Endothelial cell (in vitro differentiated cells): ENCODE results near the gene GPR78. TPM values are rescaled to one million over a fixed set of nuclear protein-coding genes. Genes with fewer than 3 reads are reported as not detected.
A peak's percentile ranks its signal among the peaks of the same experiment; 100 is the strongest.

Experiments
- DNase-seq: peaks from one replicate; pipeline ENCODE4 v3.0.0; 2021; ENCODE audit warnings: low spot score
- H3K27ac Mint-ChIP-seq: one replicate; pipeline ENCODE4 v1.8.0; 2021; ENCODE audit warnings: mixed read lengths, inconsistent platforms; ENCODE audit not compliant: unreplicated experiment
- H3K27me3 Mint-ChIP-seq: one replicate; pipeline ENCODE4 v1.8.0; 2021; ENCODE audit warnings: mild to moderate bottlenecking, moderate library complexity, mixed read lengths, inconsistent platforms; ENCODE audit not compliant: unreplicated experiment
- H3K36me3 Mint-ChIP-seq: one replicate; pipeline ENCODE4 v1.8.0; 2021; ENCODE audit warnings: mild to moderate bottlenecking, low read depth, mixed read lengths, inconsistent platforms; ENCODE audit not compliant: unreplicated experiment
- H3K4me1 Mint-ChIP-seq: one replicate; pipeline ENCODE4 v1.8.0; 2021; ENCODE audit warnings: mild to moderate bottlenecking, mixed read lengths, inconsistent platforms; ENCODE audit not compliant: unreplicated experiment
- H3K4me3 Mint-ChIP-seq: one replicate; pipeline ENCODE4 v1.8.0; 2021; ENCODE audit warnings: mild to moderate bottlenecking, mixed read lengths, inconsistent platforms; ENCODE audit not compliant: unreplicated experiment
- H3K9me3 Mint-ChIP-seq: one replicate; pipeline ENCODE4 v1.8.0; 2021; ENCODE audit warnings: mixed read lengths, inconsistent platforms; ENCODE audit not compliant: unreplicated experiment
- total RNA-seq: library from RNA; stranded (reverse); fragmentation: NEBNext Ultra II Directional; extraction: Animal tissue kit (Norgen Biotek cat#: 25700); gene quantifications from one replicate; pipeline ENCODE4 v1.2.1, GENCODE V29; 2021; ENCODE audit not compliant: unreplicated experiment
- TF ChIP-seq, protein P1 (sequence below): fragments of 200-600 bp; sonication (generic); IDR thresholded peaks from one replicate; pipeline ENCODE4 v1.5.0; 2021; ENCODE audit warnings: antibody characterized with exemption; ENCODE audit not compliant: unreplicated experiment

The GPR78 gene
- total RNA-seq, 1 donor from 2014 or later: not detected

DNA sequence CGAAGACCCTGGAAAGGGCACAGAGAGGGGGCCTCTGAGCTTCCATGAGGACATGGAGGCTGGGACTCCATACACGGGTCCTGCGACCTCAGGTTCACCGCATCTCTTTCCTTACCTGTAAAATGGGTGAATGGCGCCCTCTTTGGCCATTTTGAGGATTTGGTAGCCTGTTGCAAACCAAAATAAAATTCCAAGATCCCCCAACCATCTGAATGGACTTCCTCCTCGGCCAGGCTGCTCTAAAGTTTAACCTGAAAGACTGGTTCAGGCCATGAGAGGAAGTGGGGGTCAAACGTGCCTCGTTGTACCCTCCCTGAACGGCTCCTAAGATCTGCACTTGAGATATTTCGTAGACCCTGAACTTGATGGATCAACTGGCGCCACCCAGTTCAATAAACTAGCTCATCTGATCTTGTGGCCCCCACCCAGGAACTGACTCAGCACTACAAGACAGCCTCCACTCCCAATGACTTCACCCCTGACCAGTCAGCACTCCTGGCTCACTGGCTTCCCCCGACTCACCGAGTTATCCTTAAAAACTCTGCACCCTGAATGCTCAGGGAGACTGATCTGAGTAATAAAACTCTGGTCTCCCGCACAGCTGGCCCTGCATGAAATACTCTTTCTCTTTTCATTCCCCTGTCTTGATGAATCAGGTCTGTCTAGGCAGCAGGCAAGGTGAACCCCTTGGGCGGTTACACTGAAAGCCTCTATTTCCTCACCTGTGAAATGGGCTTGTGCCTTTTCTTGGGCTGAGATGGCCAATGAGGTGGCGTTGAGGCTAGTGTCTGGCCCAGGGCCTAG, 32.9 kb upstream of the GPR78 start:
- TF ChIP-seq, protein P1, sequence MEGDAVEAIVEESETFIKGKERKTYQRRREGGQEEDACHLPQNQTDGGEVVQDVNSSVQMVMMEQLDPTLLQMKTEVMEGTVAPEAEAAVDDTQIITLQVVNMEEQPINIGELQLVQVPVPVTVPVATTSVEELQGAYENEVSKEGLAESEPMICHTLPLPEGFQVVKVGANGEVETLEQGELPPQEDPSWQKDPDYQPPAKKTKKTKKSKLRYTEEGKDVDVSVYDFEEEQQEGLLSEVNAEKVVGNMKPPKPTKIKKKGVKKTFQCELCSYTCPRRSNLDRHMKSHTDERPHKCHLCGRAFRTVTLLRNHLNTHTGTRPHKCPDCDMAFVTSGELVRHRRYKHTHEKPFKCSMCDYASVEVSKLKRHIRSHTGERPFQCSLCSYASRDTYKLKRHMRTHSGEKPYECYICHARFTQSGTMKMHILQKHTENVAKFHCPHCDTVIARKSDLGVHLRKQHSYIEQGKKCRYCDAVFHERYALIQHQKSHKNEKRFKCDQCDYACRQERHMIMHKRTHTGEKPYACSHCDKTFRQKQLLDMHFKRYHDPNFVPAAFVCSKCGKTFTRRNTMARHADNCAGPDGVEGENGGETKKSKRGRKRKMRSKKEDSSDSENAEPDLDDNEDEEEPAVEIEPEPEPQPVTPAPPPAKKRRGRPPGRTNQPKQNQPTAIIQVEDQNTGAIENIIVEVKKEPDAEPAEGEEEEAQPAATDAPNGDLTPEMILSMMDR: peak; percentile 56
- peaks cover 21% of the 10 kb centered on the region for H3K4me1 Mint-ChIP-seq
- H3K27ac Mint-ChIP-seq: no peak overlapping the region
- H3K36me3 Mint-ChIP-seq: peaks cover 4% of the 10 kb centered on the region
- H3K4me3 Mint-ChIP-seq: no peak overlapping the region
- peaks cover 1% of the 10 kb centered on the region for H3K27me3 Mint-ChIP-seq
- H3K9me3 Mint-ChIP-seq: no peaks in the 10 kb centered on the region
- DNase-seq: peak; percentile 39

DNA sequence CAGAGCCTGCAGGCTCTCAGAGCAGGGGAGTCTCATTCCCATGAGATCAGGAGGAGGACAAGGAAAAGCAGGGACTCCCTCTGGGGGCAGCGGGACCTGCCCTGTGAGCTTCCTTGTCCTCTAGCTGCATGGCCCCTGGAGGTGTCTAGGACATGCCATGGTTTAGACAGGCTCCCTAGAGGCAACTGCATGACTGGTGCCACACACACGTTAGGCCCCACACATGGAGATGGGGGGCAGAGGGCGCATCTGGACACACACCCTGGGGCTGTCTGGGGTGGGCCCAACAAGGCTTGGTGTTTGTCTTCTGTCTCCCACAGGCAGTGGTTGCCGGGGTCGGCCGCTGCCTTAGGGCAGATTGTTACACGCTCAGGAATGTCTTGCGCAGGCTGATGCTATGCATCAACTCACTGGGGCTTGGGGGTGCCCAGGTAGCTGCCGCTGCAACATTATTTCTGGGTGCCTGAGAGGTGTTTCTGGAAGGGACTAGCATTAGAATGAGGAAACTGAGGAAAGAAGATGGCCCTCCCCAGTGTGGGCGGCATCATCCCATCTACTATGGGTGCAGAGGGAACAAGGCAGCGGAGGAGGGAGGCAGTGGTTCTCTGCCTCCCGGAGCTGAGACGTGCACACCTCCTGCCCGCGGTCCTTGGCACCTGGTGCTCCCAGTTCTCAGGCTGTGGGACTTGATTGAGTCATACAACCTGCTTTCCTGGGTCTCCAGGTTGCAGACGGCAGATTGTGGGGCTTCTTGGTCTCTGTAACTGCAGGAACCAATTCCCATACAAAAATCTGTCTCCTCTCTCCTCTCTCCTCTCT, 32.1 kb upstream of the GPR78 start:
- no peak for DNase-seq
- Mint-ChIP-seq H3K27ac (no peak overlapping the region), H3K9me3 (no peaks in the 10 kb centered on the region), H3K4me1 (peaks cover 21% of the 10 kb centered on the region), H3K36me3 (peaks cover 4% of the 10 kb centered on the region), H3K27me3 (peaks cover 2% of the 10 kb centered on the region), H3K4me3 (no peak overlapping the region)
- TF ChIP-seq, protein P1: no peak

DNA sequence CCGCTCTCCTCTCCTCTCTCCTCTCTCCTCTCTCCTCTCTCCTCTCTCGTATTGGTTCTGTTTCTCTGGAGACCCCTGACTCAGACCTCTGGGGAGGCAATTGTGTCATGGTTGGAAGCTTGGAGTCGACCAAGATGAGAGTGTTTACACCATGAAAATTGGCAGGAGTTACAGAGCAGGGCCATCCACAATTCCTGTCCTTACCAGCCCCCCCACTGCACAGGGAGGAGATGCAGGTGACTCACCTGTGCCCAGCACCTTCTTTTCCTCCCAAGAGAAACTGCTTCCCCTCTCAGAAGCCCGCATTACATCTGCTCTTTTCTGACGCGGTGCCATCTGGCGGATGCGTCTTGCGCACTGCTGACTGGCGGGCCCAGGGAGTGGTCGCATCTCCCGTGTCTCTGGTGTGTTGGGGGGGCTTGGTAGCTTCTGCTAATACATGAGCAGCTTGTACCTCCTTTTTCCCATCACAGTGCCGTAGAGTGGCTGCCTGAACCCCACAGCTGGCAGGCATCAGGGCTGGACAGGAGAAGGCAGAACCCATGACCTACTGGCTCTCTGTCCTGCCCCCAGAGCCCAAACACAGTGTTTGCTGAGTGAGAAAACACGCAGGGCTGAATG, 31.4 kb upstream of the GPR78 start:
- peak; percentile 18 for DNase-seq
- TF ChIP-seq, protein P1: no peak
- H3K9me3 Mint-ChIP-seq: no peaks in the 10 kb centered on the region
- H3K27ac Mint-ChIP-seq: no peak overlapping the region
- H3K4me1 Mint-ChIP-seq: peaks cover 17% of the 10 kb centered on the region
- H3K4me3 Mint-ChIP-seq: no peak overlapping the region
- H3K27me3 Mint-ChIP-seq: peaks cover 2% of the 10 kb centered on the region
- H3K36me3 Mint-ChIP-seq: peaks cover under 1% of the 10 kb centered on the region

DNA sequence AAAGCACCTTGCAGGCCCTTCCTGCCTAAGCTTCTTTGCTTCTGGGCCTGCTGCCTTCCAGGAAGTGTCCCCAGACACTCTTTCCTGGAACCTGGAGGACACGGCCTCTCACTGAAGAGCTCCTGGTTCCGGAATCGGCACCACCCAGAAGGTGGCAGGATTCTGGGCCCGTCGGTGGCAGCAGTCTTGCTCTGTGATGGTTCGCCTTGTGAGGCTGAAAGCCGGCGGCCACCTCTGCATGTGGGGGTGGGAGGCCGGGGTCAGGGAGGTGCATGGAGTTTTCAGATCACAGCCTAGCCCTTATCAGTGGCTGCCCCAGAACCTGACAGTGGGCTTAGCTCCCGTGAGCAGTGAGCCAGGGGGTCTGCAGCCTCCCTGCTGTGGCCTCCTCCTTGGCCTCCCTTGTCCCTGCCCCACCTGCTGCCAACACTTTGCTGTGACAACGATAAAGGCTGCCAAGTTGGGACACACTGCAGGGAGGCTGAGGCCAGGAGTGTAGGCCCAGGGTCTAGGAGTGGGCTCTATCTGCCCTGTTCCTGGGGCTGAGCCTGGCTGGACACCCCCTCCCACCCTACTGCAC, 30.8 kb upstream of the GPR78 start:
- TF ChIP-seq, protein P1: no peak
- Mint-ChIP-seq H3K36me3 (no peaks in the 10 kb centered on the region), H3K4me3 (no peak overlapping the region), H3K27ac (no peak overlapping the region), H3K27me3 (peaks cover 2% of the 10 kb centered on the region), H3K4me1 (peaks cover 14% of the 10 kb centered on the region), H3K9me3 (no peaks in the 10 kb centered on the region)
- no peak for DNase-seq
